Measurements from ENCODE around the gene PSMG3.

GRCh38 chr7:1546274-1546908 lies 23.4 kb downstream of the PSMG3 start:
- TF ChIP-seq CTCF (IDR thresholded peaks at IDR 0.05 in 4 of 5, conservative IDR thresholded peaks at IDR 0.05 in 1 of 5) (no peak), POLR2A (IDR thresholded peaks at IDR 0.05) (no peak)

Data from gastrocnemius medialis (tissue), 4 donors.